Measurements from ENCODE around the gene ASB10. TPM values are rescaled to one million over a fixed set of nuclear protein-coding genes. Genes with fewer than 3 reads are reported as not detected.

The ASB10 gene
- polyA plus RNA-seq (2012; rRNA removed) = not detected in 2 replicates
- polyA plus RNA-seq (2012; cell fraction: cytosol; rRNA removed) = not detected in 2 replicates
- polyA plus RNA-seq (2012; cell fraction: nucleus; rRNA removed) = not detected in 2 replicates

DNA sequence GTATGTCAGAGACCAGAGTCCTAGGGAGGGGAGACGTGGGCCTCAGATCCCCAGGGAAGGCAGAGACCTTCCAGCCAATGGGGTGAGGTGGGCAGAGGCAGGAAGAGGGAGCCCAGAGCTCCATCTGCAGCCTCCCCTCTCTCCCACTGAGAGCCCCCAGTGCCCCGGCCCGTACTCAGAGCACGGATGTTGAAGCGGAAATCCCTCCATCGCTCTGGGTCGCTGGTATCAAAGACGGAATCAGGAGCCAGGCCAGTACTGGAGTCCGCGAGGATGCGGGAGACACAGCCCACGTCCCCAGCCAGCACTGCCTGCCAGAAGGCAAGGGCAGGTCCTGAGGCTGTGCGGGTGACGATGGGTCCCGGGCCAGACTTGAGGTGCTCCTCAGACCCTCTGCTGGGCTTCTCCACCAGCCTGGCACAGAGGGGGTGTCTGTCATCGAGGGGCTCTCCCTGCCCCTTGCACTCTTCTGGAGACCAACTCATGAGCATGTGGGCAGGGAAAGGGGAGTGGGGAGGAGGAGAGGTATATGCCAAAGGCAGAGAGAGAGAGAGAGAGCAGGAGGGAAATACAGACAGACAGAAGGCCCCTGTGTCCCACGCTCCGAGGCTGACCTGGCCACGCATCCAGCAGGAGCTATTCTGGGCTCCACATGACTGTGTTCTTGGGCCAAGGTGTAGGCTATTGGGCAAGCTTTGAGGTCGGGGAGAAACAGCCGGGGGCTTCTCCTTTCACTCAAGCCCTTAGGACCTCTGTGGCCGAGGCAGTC is at the start of gene ASB10:
ASB10 (minus strand) TSS at position 611 of the 769 bp plus-strand sequence; CDS start at position 491, 120 bp downstream.
- no peaks in the 10 kb centered on the region for H3K36me3 ChIP-seq (replicated peaks in 1 of 2; ENCODE audit: control insufficient read depth in 1 of 2, insufficient read depth in 2 of 2, low read length in 1 of 2)
- ChIA-PET CTCF (interaction anchor here (1.2 to 1.6 kb wide), 3 partner anchors 26 to 63 kb away, joined by 4 to 6 read pairs (median 5); no protein-coding TSS in a partner anchor), POLR2A (interaction anchor here (0.7 kb wide), 1 partner anchor 22 kb away, joined by 3 read pairs; no protein-coding TSS in a partner anchor)
- H3K9me2 ChIP-seq = no peaks in the 10 kb centered on the region
- no peak within 1 kb of the TSS for H3K4me3 ChIP-seq (ENCODE audit: low read depth in 2 of 2, low read length in 1 of 2)
- H3K9ac ChIP-seq = no peak within 1 kb of the TSS
- 72% methylated on average over 22 of the region's 22 CpGs for WGBS (ENCODE audit: low lambda C conversion rate)
- no peaks in the 10 kb centered on the region for H3F3A ChIP-seq (replicated peaks; ENCODE audit: insufficient read depth)
- no peaks in the 10 kb centered on the region for H3K79me2 ChIP-seq (ENCODE audit: insufficient read depth)
- no peak within 1 kb of the TSS for H3K4me2 ChIP-seq
- H3K9me3 ChIP-seq = no peaks in the 10 kb centered on the region
- H2AFZ ChIP-seq (ENCODE audit: low read depth) = no peak within 1 kb of the TSS
- no peak within 1 kb of the TSS for H3K27ac ChIP-seq (ENCODE audit: low read depth in 2 of 2, low read length in 1 of 2)
- no peaks in the 10 kb centered on the region for H3K4me1 ChIP-seq (ENCODE audit: control insufficient read depth in 1 of 2, insufficient read depth in 2 of 2, low read depth in 1 of 2, low read length in 1 of 2)
- TF ChIP-seq, protein P1, sequence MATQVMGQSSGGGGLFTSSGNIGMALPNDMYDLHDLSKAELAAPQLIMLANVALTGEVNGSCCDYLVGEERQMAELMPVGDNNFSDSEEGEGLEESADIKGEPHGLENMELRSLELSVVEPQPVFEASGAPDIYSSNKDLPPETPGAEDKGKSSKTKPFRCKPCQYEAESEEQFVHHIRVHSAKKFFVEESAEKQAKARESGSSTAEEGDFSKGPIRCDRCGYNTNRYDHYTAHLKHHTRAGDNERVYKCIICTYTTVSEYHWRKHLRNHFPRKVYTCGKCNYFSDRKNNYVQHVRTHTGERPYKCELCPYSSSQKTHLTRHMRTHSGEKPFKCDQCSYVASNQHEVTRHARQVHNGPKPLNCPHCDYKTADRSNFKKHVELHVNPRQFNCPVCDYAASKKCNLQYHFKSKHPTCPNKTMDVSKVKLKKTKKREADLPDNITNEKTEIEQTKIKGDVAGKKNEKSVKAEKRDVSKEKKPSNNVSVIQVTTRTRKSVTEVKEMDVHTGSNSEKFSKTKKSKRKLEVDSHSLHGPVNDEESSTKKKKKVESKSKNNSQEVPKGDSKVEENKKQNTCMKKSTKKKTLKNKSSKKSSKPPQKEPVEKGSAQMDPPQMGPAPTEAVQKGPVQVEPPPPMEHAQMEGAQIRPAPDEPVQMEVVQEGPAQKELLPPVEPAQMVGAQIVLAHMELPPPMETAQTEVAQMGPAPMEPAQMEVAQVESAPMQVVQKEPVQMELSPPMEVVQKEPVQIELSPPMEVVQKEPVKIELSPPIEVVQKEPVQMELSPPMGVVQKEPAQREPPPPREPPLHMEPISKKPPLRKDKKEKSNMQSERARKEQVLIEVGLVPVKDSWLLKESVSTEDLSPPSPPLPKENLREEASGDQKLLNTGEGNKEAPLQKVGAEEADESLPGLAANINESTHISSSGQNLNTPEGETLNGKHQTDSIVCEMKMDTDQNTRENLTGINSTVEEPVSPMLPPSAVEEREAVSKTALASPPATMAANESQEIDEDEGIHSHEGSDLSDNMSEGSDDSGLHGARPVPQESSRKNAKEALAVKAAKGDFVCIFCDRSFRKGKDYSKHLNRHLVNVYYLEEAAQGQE (IDR thresholded peaks at IDR 0.05; ENCODE audit: low read depth, low read length) = no peak
- TF ChIP-seq YY1 (IDR thresholded peaks at IDR 0.05; ENCODE audit: low read depth) (no peak), TAF1 (IDR thresholded peaks at IDR 0.05; ENCODE audit: borderline replicate concordance, low read depth, low read length) (no peak), EP300 (IDR thresholded peaks at IDR 0.05; ENCODE audit: borderline replicate concordance in 1 of 2, low read depth in 1 of 2, low read length in 1 of 2) (no peak), RCOR1 (IDR thresholded peaks at IDR 0.05; ENCODE audit: low read length) (no peak), CTCF (IDR thresholded peaks at IDR 0.05) (no peak), TEAD4 (IDR thresholded peaks at IDR 0.05; ENCODE audit: borderline replicate concordance, insufficient read depth) (no peak), USF2 (IDR thresholded peaks at IDR 0.05; ENCODE audit: borderline replicate concordance, low read depth, low read length) (no peak), SMC3 (IDR thresholded peaks at IDR 0.05; ENCODE audit: low read depth, low read length) (no peak), ZBTB33 (IDR thresholded peaks at IDR 0.05; ENCODE audit: borderline replicate concordance, low read depth) (no peak), TCF12 (IDR thresholded peaks at IDR 0.05) (no peak), MXI1 (IDR thresholded peaks at IDR 0.05; ENCODE audit: low read depth, low read length) (no peak), PBX3 (IDR thresholded peaks at IDR 0.05) (no peak), RFX5 (IDR thresholded peaks at IDR 0.05; ENCODE audit: low read length) (no peak), FOXJ3 (CRISPR knock-in tag; IDR thresholded peaks at IDR 0.05) (no peak), EZH2phosphoT487 (IDR thresholded peaks at IDR 0.05; ENCODE audit: borderline replicate concordance, low read depth) (no peak), ELF1 (IDR thresholded peaks at IDR 0.05) (no peak)
- no peak for DNase-seq
- no peaks in the 10 kb centered on the region for H4K20me1 ChIP-seq (ENCODE audit: insufficient read depth)
- peaks cover 54% of the 10 kb centered on the region for H3K27me3 ChIP-seq (ENCODE audit: insufficient read depth)
